OCI-LY7 (cell line): ENCODE results near the gene GALNT10.

Experiments used
- EZH2phosphoT487 ChIP-seq: fragments of 200-600 bp; sonication (generic); IDR thresholded peaks from 2 replicates; pipeline ENCODE4 v1.6.1; 2018; ENCODE audit warnings: low read depth, borderline replicate concordance, mild to moderate bottlenecking, mixed run types, antibody characterized with exemption, low read length, moderate library complexity, mixed read lengths
- TF ChIP-seq, protein P1 (sequence below): fragments of 200-600 bp; sonication (generic); conservative IDR thresholded peaks from 2 replicates; pipeline ENCODE4 v1.5.1; 2014; ENCODE audit warnings: mild to moderate bottlenecking, antibody characterized with exemption, low read length, moderate library complexity, mixed read lengths

DNA sequence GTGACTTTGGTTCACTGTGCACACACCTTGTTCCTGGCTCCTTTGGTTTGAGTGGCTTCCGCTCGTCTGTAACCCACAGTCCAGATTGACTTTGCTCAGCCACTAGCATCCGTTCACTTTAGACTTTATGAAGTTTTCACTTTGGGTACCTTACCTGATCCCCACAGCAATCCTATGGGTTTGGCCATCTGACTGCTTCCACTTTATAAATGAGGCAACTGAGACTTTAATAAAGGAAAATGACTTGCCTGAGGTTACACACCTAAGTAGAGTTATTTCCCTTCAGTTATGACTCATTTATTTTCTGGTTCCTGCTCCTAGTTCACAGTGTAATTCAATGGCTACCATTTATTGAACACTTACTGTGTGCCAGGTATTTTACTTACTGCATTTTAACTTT is 161.0 kb downstream of the GALNT10 start:
- TF ChIP-seq, protein P1, sequence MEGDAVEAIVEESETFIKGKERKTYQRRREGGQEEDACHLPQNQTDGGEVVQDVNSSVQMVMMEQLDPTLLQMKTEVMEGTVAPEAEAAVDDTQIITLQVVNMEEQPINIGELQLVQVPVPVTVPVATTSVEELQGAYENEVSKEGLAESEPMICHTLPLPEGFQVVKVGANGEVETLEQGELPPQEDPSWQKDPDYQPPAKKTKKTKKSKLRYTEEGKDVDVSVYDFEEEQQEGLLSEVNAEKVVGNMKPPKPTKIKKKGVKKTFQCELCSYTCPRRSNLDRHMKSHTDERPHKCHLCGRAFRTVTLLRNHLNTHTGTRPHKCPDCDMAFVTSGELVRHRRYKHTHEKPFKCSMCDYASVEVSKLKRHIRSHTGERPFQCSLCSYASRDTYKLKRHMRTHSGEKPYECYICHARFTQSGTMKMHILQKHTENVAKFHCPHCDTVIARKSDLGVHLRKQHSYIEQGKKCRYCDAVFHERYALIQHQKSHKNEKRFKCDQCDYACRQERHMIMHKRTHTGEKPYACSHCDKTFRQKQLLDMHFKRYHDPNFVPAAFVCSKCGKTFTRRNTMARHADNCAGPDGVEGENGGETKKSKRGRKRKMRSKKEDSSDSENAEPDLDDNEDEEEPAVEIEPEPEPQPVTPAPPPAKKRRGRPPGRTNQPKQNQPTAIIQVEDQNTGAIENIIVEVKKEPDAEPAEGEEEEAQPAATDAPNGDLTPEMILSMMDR, result no peak
- no peak for TF ChIP-seq EZH2phosphoT487
